ENCODE data around the gene TIMP2. TPM values are rescaled to one million over a fixed set of nuclear protein-coding genes. Genes with fewer than 3 reads are reported as not detected.
"Not testable (repeated sequence)": the region's sequence is repeated elsewhere in the genome, so short reads cannot be mapped to it uniquely, and the experiment has no call there.

TIMP2 gene
- polyA plus RNA-seq, 3 donors, result 150 to 170 (median 150) TPM

GRCh38 chr17:78884148-78884825 is 40.9 kb downstream of the TIMP2 start:
- DNase-seq (ENCODE audit: extremely low read depth in 1 of 11, low read depth in 9 of 11, low spot score in 4 of 11), result no peak

- peak in 3 of 11 donors; percentile 45 to 62 (median 49) for DNase-seq (ENCODE audit: extremely low read depth in 1 of 11, low read depth in 9 of 11, low spot score in 4 of 11)
Observed at GRCh38 chr17:78883533-78884131, 41.6 kb downstream of the TIMP2 start.

GRCh38 chr17:78883089-78883532 is 42.1 kb downstream of the TIMP2 start:
- no peak for DNase-seq (ENCODE audit: extremely low read depth in 1 of 11, low read depth in 9 of 11, low spot score in 4 of 11)

- DNase-seq (ENCODE audit: extremely low read depth in 1 of 11, low read depth in 9 of 11, low spot score in 4 of 11), result no peak
Observed at GRCh38 chr17:78882540-78883088, 42.6 kb downstream of the TIMP2 start.

GRCh38 chr17:78879635-78880186 is 45.5 kb downstream of the TIMP2 start:
- DNase-seq (ENCODE audit: extremely low read depth in 1 of 11, low read depth in 9 of 11, low spot score in 4 of 11), result peak in 8 of 11 donors; percentile 53 to 83 (median 72)

GRCh38 chr17:78878871-78879527 is 46.2 kb downstream of the TIMP2 start:
- no peak for DNase-seq (ENCODE audit: extremely low read depth in 1 of 11, low read depth in 9 of 11, low spot score in 4 of 11)

GRCh38 chr17:78878261-78878660 is 46.9 kb downstream of the TIMP2 start:
- no peak for DNase-seq (ENCODE audit: extremely low read depth in 1 of 11, low read depth in 9 of 11, low spot score in 4 of 11)

GRCh38 chr17:78876954-78877517 is 48.2 kb downstream of the TIMP2 start:
- not testable (repeated sequence) for DNase-seq (ENCODE audit: extremely low read depth in 1 of 11, low read depth in 9 of 11, low spot score in 4 of 11)

- no peak for DNase-seq (ENCODE audit: extremely low read depth in 1 of 11, low read depth in 9 of 11, low spot score in 4 of 11)
Observed at GRCh38 chr17:78876094-78876597, 49.0 kb downstream of the TIMP2 start.

- peak in 1 of 11 donors; percentile 50 for DNase-seq (ENCODE audit: extremely low read depth in 1 of 11, low read depth in 9 of 11, low spot score in 4 of 11)
Observed at GRCh38 chr17:78875363-78876093, 49.7 kb downstream of the TIMP2 start.

- no peak for DNase-seq (ENCODE audit: extremely low read depth in 1 of 11, low read depth in 9 of 11, low spot score in 4 of 11)
Observed at GRCh38 chr17:78873519-78874340, 51.5 kb downstream of the TIMP2 start.

- DNase-seq (ENCODE audit: extremely low read depth in 1 of 11, low read depth in 9 of 11, low spot score in 4 of 11), result no peak
Observed at GRCh38 chr17:78872486-78872885, 52.7 kb downstream of the TIMP2 start.

GRCh38 chr17:78870621-78871020 is 54.6 kb downstream of the TIMP2 start:
- DNase-seq (ENCODE audit: extremely low read depth in 1 of 11, low read depth in 9 of 11, low spot score in 4 of 11), result no peak

- DNase-seq (ENCODE audit: extremely low read depth in 1 of 11, low read depth in 9 of 11, low spot score in 4 of 11), result no peak
Observed at GRCh38 chr17:78868391-78868790, 56.8 kb downstream of the TIMP2 start.

GRCh38 chr17:78867046-78867445 is 58.1 kb downstream of the TIMP2 start:
- not testable (repeated sequence) for DNase-seq (ENCODE audit: extremely low read depth in 1 of 11, low read depth in 9 of 11, low spot score in 4 of 11)

GRCh38 chr17:78865682-78866390 is 59.4 kb downstream of the TIMP2 start:
- peak in 8 of 11 donors; percentile 55 to 75 (median 66) for DNase-seq (ENCODE audit: extremely low read depth in 1 of 11, low read depth in 9 of 11, low spot score in 4 of 11)

- no peak for DNase-seq (ENCODE audit: extremely low read depth in 1 of 11, low read depth in 9 of 11, low spot score in 4 of 11)
Observed at GRCh38 chr17:78864117-78864516, 61.1 kb downstream of the TIMP2 start.

All from renal cortex interstitium (tissue), 11 donors.